Measurements from ENCODE around the gene TRAPPC14.
"Not testable (repeated sequence)": the region's sequence is repeated elsewhere in the genome, so short reads cannot be mapped to it uniquely, and the experiment has no call there.

Gene TRAPPC14

DNA sequence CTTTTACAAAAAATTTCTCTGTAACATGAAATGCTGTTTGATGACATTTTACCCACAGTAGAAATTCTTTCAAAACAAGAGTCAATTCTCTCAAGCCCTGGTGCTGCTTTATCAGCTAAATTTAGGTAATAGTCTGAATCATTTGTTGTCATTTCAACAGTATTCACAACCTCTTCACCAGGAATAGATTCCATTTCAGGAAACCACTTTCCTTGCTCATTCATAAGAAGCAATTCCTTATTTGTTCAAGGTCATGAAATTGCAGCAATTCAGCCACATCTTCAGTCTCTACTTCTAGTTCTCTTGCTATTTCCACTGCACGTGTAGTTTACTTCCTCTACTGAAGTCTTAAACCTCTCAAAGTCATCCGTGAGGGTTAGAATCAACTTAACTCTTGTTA lies 33.3 kb upstream of the TRAPPC14 start:
- H3K4me3 ChIP-seq (ENCODE audit: low read depth, low read length) = no peak overlapping the region
- DNase-seq (ENCODE audit: low read depth) = no peak
- TF ChIP-seq CTCF (IDR thresholded peaks at IDR 0.05; ENCODE audit: insufficient read depth, low read depth, low read length, missing control alignments) = no peak

DNA sequence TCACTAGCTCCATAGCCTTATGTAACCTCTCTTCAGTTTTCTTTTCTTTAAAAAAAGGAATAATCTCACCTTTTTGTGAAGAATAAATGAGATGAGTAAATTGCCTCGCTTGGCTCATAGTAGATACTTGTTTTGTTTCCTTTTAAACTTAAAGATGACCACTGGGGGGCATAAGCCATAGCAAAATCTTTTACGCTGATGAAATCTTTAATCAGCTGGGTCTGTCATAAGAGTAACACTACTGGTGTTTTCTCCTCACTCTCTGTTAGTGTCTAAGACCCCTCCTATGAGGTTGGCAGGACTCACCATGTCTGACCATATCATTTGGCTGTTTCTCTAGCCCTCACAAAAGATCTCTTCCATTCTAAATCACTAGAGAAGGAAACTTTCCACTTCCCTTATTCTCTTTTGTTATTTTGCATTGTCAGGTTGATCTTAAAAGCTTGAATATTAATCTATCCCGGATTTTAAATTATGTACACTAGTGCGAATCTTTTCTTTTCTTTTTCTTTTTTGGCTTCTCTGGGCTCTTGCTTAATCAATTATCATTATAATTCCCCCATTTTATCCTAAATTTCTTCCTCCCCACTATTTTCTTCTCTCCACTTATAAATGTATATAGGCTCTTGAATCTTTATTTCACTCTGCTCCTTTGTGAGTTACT lies 31.7 kb upstream of the TRAPPC14 start:
- DNase-seq (ENCODE audit: low read depth) = peak; percentile 74
- no peak overlapping the region for H3K4me3 ChIP-seq (ENCODE audit: low read depth, low read length)
- TF ChIP-seq CTCF (IDR thresholded peaks at IDR 0.05; ENCODE audit: insufficient read depth, low read depth, low read length, missing control alignments) = peak; percentile 48

- H3K4me3 ChIP-seq (ENCODE audit: low read depth, low read length) = no peak overlapping the region
- no peak for TF ChIP-seq CTCF (IDR thresholded peaks at IDR 0.05; ENCODE audit: insufficient read depth, low read depth, low read length, missing control alignments)
- DNase-seq (ENCODE audit: low read depth) = no peak
Observed at GRCh38 chr7:100189061-100189460, 30.5 kb upstream of the TRAPPC14 start.

DNA sequence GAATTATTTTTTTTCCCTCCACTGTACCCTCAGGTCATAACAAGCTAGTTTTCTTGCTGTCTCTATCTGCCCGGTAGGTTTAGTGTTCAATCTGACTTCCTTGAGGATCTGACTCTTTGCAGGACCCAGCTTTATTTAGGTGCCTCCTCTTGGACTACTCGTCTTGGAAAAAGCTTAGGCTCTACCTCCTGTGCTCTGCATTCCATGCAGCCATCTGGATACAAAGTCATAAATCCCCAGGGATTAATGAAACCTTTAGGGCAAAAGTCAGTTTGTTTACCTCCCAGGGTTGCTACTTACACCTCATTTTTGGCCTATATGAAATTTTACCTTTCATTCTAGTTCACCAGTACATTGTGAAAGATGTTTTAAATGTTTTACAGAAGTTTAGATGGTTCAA lies 27.2 kb upstream of the TRAPPC14 start:
- DNase-seq (ENCODE audit: low read depth) = no peak
- H3K4me3 ChIP-seq (ENCODE audit: low read depth, low read length) = no peak overlapping the region
- no peak for TF ChIP-seq CTCF (IDR thresholded peaks at IDR 0.05; ENCODE audit: insufficient read depth, low read depth, low read length, missing control alignments)

- not testable (repeated sequence) for DNase-seq (ENCODE audit: low read depth); H3K4me3 ChIP-seq (ENCODE audit: low read depth, low read length)
Observed at GRCh38 chr7:100183090-100183489, 24.6 kb upstream of the TRAPPC14 start.

- not testable (repeated sequence) for H3K4me3 ChIP-seq (ENCODE audit: low read depth, low read length); DNase-seq (ENCODE audit: low read depth)
Observed at GRCh38 chr7:100182616-100183015, 24.1 kb upstream of the TRAPPC14 start.

GRCh38 chr7:100180084-100180483 lies 21.6 kb upstream of the TRAPPC14 start:
- DNase-seq (ENCODE audit: low read depth); H3K4me3 ChIP-seq (ENCODE audit: low read depth, low read length): not testable (repeated sequence)

- H3K4me3 ChIP-seq (ENCODE audit: low read depth, low read length) = peak within 1 kb of the TSS; percentile 56
- no peak for TF ChIP-seq CTCF (IDR thresholded peaks at IDR 0.05; ENCODE audit: insufficient read depth, low read depth, low read length, missing control alignments)
- DNase-seq (ENCODE audit: low read depth) = peak; percentile 97
Observed at GRCh38 chr7:100177045-100178001, 18.8 kb upstream of the TRAPPC14 start, which contains the start of the genes GPC2 and STAG3. TSS of gene GPC2 (minus strand) at chr7:100177381. CDS start at chr7:100177199, 182 bp downstream. TSS of gene STAG3 (plus strand) at chr7:100177918. CDS start at chr7:100180557, 2,639 bp downstream.
